Astrocyte (in vitro differentiated cells and primary cell): ENCODE measurements around the gene DPH6.

Experiments used
- EZH2 ChIP-seq: IDR thresholded peaks from 2 replicates; pipeline ENCODE4 v1.6.1; 2012; ENCODE audit warnings: mild to moderate bottlenecking, low read length, inconsistent platforms; ENCODE audit not compliant: insufficient read depth
- TF ChIP-seq, protein P1 (sequence below): IDR thresholded peaks from 2 replicates; pipeline ENCODE4 v1.5.1; 2011; ENCODE audit warnings: low read depth, mild to moderate bottlenecking, inconsistent platforms, low read length, moderate library complexity; ENCODE audit not compliant: insufficient read depth

- TF ChIP-seq EZH2, result no peak
- TF ChIP-seq, protein P1, sequence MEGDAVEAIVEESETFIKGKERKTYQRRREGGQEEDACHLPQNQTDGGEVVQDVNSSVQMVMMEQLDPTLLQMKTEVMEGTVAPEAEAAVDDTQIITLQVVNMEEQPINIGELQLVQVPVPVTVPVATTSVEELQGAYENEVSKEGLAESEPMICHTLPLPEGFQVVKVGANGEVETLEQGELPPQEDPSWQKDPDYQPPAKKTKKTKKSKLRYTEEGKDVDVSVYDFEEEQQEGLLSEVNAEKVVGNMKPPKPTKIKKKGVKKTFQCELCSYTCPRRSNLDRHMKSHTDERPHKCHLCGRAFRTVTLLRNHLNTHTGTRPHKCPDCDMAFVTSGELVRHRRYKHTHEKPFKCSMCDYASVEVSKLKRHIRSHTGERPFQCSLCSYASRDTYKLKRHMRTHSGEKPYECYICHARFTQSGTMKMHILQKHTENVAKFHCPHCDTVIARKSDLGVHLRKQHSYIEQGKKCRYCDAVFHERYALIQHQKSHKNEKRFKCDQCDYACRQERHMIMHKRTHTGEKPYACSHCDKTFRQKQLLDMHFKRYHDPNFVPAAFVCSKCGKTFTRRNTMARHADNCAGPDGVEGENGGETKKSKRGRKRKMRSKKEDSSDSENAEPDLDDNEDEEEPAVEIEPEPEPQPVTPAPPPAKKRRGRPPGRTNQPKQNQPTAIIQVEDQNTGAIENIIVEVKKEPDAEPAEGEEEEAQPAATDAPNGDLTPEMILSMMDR, result no peak
Observed at GRCh38 chr15:35548435-35548834, 2.5 kb upstream of the DPH6 start.
